NT2/D1 (cell line): ENCODE measurements around the gene TNS2.

ENCODE experiments used
- DNase-seq: peaks from one replicate; pipeline ENCODE4 v3.0.0-alpha.2; 2011; ENCODE audit warnings: low read depth, low spot score
- H3K27me3 ChIP-seq: 2 replicates; pipeline ENCODE4 v1.6.0; 2011; ENCODE audit warnings: mild to moderate bottlenecking; ENCODE audit not compliant: insufficient read length, insufficient read depth
- H3K36me3 ChIP-seq: 2 replicates; pipeline ENCODE4 v1.6.1; 2011; ENCODE audit warnings: mild to moderate bottlenecking, low read length, mixed read lengths; ENCODE audit not compliant: insufficient read depth, insufficient read length
- H3K4me1 ChIP-seq: 2 replicates; pipeline ENCODE4 v1.5.1; 2011; ENCODE audit not compliant: insufficient read depth, insufficient read length
- H3K4me3 ChIP-seq: 2 replicates; pipeline ENCODE4 v1.5.1; 2011; ENCODE audit warnings: low read depth; ENCODE audit not compliant: insufficient read length
- H3K9ac ChIP-seq: 2 replicates; pipeline ENCODE4 v1.6.0; 2011; ENCODE audit warnings: low read depth; ENCODE audit not compliant: insufficient read length
- H3K9me3 ChIP-seq: 2 replicates; pipeline ENCODE4 v1.5.1; 2011; ENCODE audit warnings: mild to moderate bottlenecking, low read length; ENCODE audit not compliant: insufficient read depth
- SUZ12 ChIP-seq: IDR thresholded peaks from 2 replicates; pipeline ENCODE4 v1.6.1; 2011; ENCODE audit not compliant: insufficient read length, insufficient read depth; ENCODE audit errors: extremely low read depth
- YY1 ChIP-seq: IDR thresholded peaks from 2 replicates; pipeline ENCODE4 v1.6.1; 2011; ENCODE audit not compliant: insufficient read length, insufficient read depth
- ZNF274 ChIP-seq: IDR thresholded peaks from 2 replicates; pipeline ENCODE4 v1.6.1; 2011; ENCODE audit warnings: mild to moderate bottlenecking, low read depth, low read length

TNS2 gene

DNA sequence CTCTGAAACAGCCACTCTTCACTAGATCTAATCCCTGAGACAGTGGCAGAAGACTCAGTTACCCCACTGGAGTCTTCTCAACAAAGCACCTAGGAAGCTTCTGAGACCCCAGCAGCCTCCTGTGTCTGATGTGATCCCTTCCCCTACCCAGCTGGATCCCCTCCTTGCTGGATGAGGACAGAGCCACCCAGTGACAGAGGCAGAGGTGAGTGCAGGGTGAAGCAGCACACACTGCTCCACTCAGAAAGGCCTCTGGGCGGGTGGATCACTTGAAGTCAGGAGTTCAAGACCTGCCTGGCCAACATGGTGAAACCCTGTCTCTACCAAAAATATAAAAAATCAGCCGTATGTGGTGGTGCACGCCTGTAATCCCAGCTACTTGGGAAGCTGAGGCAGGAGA is 26.6 kb downstream of the TNS2 start:
- no peak overlapping the region for H3K9ac ChIP-seq
- no peaks in the 10 kb centered on the region for H3K9me3 ChIP-seq
- no peak overlapping the region for H3K4me3 ChIP-seq
- peaks cover 11% of the 10 kb centered on the region for H3K27me3 ChIP-seq
- H3K36me3 ChIP-seq, result peaks cover 30% of the 10 kb centered on the region
- no peak for TF ChIP-seq SUZ12
- TF ChIP-seq YY1, result no peak
- TF ChIP-seq ZNF274, result no peak
- no peak for DNase-seq
- H3K4me1 ChIP-seq, result peaks cover 15% of the 10 kb centered on the region

DNA sequence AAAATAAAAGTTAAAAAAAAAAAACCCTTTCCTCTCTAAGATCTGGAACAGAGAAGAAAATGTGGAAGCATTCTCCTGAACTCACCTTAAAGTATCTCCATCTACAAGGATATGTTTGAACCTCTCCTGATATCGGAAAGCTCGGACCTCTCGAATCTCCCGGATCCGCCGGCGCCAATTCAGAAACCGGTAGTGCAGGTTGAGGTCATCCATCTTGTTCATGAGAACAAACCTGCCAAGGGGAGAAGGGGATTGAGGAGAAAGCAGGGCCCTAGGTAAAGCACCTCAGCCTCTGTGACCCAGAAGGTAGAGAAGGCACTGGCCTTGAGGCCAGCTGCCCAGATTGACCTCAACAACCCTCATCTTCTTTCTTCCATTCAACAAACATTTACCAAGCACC is 27.2 kb downstream of the TNS2 start:
- H3K9me3 ChIP-seq, result no peaks in the 10 kb centered on the region
- peaks cover 11% of the 10 kb centered on the region for H3K27me3 ChIP-seq
- no peak overlapping the region for H3K9ac ChIP-seq
- H3K36me3 ChIP-seq, result peaks cover 30% of the 10 kb centered on the region
- no peak overlapping the region for H3K4me3 ChIP-seq
- no peak for DNase-seq
- peaks cover 13% of the 10 kb centered on the region for H3K4me1 ChIP-seq
- no peak for TF ChIP-seq ZNF274
- no peak for TF ChIP-seq SUZ12
- TF ChIP-seq YY1, result no peak

DNA sequence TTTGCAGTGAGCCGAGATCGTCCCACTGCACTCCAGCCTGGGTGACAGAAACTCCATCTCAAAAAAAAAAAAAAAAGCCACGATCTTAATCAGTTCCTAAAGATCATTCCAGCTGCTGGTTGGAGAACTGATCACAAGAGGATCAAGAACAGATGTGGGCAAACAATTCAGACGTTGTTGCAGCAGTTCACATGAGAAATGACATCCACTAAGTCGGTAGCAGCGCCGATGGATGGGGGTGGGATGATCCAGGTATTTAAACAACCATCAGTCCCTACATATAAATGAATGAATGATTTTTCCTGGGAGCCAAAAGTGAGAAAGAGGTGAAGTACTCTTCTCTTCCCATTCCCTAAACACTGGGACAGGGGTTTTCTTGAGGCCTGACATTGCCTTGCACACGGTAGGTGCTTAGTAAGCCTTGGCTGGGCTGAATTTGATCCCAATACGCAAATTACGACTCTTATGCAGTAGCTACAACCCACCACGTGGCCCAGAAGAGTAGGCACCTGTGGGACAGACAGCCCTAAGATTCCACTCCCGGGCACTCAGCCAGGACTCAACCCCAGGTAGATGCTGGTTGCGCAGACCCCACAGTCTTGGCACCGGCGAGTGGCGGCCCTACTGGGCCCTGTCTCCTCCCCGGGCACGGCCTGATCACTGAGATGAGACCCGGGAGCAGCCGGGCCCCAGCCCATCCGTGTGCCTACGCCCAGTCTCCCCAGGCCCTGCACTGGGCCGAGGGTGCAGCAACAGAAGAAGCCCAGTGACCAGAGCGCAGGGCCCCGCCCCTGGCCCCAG is 28.8 kb downstream of the TNS2 start:
- DNase-seq, result no peak

DNA sequence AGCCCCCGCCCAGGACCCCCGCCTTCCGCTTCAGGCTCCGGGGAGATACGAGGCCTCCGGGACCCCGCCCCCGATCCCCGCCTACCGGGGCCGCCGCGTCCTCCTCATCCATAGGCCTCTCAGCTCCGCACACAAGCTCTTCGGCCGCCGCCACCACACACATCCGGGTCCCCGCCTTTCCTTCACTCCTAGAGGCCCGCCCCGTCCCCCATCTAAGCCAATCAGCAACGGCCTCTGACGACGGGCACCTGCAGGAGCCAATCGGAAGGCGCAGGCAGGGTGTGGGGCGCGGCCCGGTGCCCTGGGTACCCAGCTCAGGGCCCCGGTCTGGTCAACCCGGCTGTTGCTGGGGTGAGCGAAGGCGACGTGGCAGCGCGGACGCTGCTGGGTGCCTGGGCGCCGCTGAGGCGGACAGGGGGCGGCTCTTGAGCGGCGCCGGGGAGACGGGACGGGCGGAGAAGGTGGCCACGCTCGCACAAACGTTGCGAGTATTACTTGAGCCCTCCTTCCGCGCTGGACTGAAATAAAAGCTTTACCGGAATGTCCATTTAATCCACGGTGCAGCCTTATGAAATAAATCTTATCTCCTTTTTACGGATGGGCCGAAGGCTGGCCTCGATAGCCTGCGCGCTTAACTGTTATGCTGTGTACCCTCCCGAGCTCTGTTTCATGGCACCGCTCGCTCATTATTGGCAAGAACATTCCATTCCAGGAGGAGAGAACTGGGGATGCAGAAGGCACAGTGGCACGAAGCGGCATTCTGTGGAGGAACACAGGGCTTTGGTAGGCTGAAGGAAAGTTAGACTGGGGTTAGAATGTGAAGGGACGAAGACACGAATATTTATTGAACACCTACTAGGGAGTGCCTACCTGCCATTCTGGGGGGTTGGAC is 29.6 kb downstream of the TNS2 start, which contains the start of gene SPRYD3:
SPRYD3 (minus strand) TSS at position 165 of the 892 bp plus-strand sequence; CDS start at position 108, 57 bp downstream.
- peaks cover 11% of the 10 kb centered on the region for H3K27me3 ChIP-seq
- peaks cover 4% of the 10 kb centered on the region for H3K9me3 ChIP-seq
- peaks cover 16% of the 10 kb centered on the region for H3K36me3 ChIP-seq
- peak; percentile 94 for DNase-seq
- H3K9ac ChIP-seq, result peak within 1 kb of the TSS; percentile 81
- peaks cover 3% of the 10 kb centered on the region for H3K4me1 ChIP-seq
- no peak for TF ChIP-seq SUZ12
- H3K4me3 ChIP-seq, result peak within 1 kb of the TSS; percentile 62

More for the DNA sequence above, 28.8 kb downstream of the TNS2 start:
- H3K9ac ChIP-seq, result peak overlapping the region; percentile 72
- H3K36me3 ChIP-seq, result peaks cover 24% of the 10 kb centered on the region
- peaks cover 11% of the 10 kb centered on the region for H3K27me3 ChIP-seq
- peaks cover 5% of the 10 kb centered on the region for H3K4me1 ChIP-seq
- H3K4me3 ChIP-seq, result peak overlapping the region; percentile 62
- H3K9me3 ChIP-seq, result no peaks in the 10 kb centered on the region
- no peak for TF ChIP-seq ZNF274
- no peak for TF ChIP-seq YY1
- no peak for TF ChIP-seq SUZ12

DNA sequence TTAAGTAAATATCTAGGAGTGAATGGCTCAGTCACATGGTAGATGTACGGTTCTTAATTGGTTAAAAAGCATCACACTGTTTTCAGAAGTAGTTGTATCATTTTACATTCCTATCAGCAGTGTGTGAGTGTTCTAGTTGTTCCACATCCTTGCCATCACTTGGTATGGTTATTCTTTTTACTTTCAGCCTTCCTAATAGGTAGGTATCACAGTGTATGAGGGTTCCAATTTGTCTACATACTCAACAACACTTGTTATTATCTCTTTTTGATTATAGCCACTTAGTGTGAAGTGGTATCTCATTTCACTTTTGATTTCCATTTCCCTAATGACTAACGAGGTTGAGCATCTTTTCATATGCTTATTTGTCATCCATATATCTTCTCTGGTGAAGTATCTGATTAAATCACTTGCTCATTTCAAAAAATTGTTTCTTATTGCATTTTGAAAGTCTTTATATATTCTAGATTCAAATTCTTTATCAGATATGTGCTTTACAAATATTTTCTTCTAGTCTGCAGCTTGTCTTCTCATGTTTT is 32.8 kb downstream of the TNS2 start:
- no peak for TF ChIP-seq YY1
- no peak for TF ChIP-seq ZNF274
- TF ChIP-seq SUZ12, result no peak
- Histone ChIP-seq H3K36me3 (no peaks in the 10 kb centered on the region), H3K27me3 (peaks cover 11% of the 10 kb centered on the region), H3K9me3 (peaks cover 14% of the 10 kb centered on the region), H3K4me3 (no peak overlapping the region), H3K4me1 (peaks cover 3% of the 10 kb centered on the region), H3K9ac (no peak overlapping the region)
- no peak for DNase-seq

DNA sequence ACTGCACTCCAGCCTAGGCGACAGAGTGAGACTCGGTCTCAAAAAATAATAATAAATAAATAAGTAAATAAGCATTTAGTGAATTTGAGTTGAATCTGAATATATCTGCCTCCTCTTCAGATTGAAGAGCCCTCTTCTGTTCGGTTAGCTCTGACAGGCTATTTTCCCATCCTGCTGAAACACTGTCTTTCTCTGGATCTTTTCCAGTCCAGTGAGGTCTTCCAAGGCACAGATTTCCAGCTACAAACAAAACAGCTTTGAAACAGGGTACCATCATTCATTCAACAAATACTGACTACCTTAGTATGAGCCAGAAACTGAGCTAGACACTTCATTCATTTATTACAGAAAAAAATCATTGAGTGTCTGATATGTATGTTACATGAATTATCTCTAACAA is 36.5 kb downstream of the TNS2 start:
- Histone ChIP-seq H3K4me3 (no peak overlapping the region), H3K4me1 (no peaks in the 10 kb centered on the region)
- DNase-seq, result no peak

DNA sequence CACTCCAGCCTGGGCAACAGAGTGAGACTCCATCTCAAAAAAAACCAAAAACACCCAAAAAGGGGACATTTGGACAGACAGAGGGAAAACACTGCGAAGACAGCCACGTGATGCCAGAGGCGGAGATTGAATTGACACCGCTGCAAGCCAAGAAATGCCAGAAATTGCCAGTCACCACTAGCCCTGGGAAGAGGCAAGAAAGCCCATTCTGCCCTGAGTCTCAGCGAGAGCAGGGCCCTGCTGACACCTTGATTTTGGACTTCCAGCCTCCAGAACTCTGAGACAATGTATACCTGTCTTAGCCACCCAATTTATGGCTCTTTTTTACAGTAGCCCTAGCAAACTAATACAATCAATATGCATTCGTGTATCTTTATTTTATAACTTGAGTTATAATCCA is 40.2 kb downstream of the TNS2 start:
- H3K27me3 ChIP-seq, result no peaks in the 10 kb centered on the region
- DNase-seq, result no peak
- peaks cover 6% of the 10 kb centered on the region for H3K4me1 ChIP-seq
- H3K36me3 ChIP-seq, result no peaks in the 10 kb centered on the region
- H3K9me3 ChIP-seq, result peaks cover 3% of the 10 kb centered on the region; the same call in 1 of the 2 replicates
- H3K9ac ChIP-seq, result no peak overlapping the region
- TF ChIP-seq SUZ12 (no peak), ZNF274 (no peak), YY1 (no peak)
- no peak overlapping the region for H3K4me3 ChIP-seq

More for the DNA sequence above, 36.5 kb downstream of the TNS2 start:
- Histone ChIP-seq H3K36me3 (no peaks in the 10 kb centered on the region), H3K9ac (no peak overlapping the region), H3K27me3 (peaks cover under 1% of the 10 kb centered on the region), H3K9me3 (peaks cover 14% of the 10 kb centered on the region)
- TF ChIP-seq ZNF274, result no peak
- TF ChIP-seq YY1, result no peak
- TF ChIP-seq SUZ12, result no peak
